Skeletal muscle cell (primary cell): Measurements from ENCODE around the gene DNAJC8.
A peak's percentile ranks its signal among the peaks of the same experiment; 100 is the strongest.

Experiments
- DNase-seq: peaks from one replicate; pipeline ENCODE4 v3.0.0-alpha.2; 2010; ENCODE audit warnings: low read depth
- H3K4me3 ChIP-seq: 2 replicates; pipeline ENCODE4 v1.5.1; 2011; ENCODE audit warnings: low read depth, mild to moderate bottlenecking, control low read depth, low read length, moderate library complexity

Gene DNAJC8

GRCh38 chr1:28256197-28256827 is 23.5 kb upstream of the DNAJC8 start:
- H3K4me3 ChIP-seq, result no peak overlapping the region

GRCh38 chr1:28249866-28250295 is 17.1 kb upstream of the DNAJC8 start:
- DNase-seq, result no peak
- no peak overlapping the region for H3K4me3 ChIP-seq

More at GRCh38 chr1:28256197-28256827, 23.5 kb upstream of the DNAJC8 start:
- DNase-seq, result no peak

- DNase-seq, result no peak
- H3K4me3 ChIP-seq, result peak overlapping the region; percentile 10
Measured at GRCh38 chr1:28249013-28249865, 16.4 kb upstream of the DNAJC8 start.

DNA sequence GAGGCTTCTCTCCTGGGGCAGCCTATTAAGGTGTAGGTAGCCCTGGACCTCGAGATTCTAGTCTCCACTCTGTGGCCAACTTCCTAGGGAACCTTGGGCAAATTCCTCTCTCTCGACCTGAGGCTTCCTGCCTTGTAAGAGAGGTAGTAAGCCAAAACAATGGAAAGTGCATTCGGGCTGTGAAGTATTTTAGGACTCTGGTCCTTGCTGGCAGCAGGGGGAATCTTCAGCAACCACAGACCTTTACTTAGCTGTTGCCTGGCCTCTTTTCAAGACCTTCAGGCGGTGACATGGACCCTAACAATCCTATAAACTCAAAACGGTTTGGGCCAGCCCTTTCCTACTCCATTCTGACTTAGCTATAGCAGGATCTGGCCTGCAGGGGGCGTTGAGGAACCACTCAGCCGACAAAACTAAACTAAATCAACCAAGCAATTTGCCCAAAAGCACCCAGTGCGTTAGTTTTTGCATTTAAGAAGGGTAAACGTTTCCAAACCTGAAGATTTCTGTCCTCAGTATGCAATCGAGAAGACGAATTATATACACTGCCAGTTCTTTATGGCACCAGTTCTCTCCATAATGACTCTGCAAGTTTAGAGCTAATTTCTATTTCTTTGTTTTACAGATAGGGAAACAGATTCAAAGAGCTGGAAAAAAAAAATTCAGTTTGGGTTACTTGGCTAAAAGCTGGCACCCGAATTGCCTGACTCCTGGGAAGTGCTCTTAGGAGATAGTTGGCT is 15.6 kb upstream of the DNAJC8 start:
- peak overlapping the region; percentile 10 for H3K4me3 ChIP-seq
- DNase-seq, result peak; percentile 51

- DNase-seq, result no peak
- peak overlapping the region; percentile 25 for H3K4me3 ChIP-seq
Measured at GRCh38 chr1:28247612-28248272, 14.9 kb upstream of the DNAJC8 start.

- H3K4me3 ChIP-seq, result peak overlapping the region; percentile 60
- DNase-seq, result no peak
Measured at GRCh38 chr1:28246427-28246832, 13.6 kb upstream of the DNAJC8 start.

GRCh38 chr1:28244549-28245251 is 11.9 kb upstream of the DNAJC8 start:
- no peak overlapping the region for H3K4me3 ChIP-seq

DNA sequence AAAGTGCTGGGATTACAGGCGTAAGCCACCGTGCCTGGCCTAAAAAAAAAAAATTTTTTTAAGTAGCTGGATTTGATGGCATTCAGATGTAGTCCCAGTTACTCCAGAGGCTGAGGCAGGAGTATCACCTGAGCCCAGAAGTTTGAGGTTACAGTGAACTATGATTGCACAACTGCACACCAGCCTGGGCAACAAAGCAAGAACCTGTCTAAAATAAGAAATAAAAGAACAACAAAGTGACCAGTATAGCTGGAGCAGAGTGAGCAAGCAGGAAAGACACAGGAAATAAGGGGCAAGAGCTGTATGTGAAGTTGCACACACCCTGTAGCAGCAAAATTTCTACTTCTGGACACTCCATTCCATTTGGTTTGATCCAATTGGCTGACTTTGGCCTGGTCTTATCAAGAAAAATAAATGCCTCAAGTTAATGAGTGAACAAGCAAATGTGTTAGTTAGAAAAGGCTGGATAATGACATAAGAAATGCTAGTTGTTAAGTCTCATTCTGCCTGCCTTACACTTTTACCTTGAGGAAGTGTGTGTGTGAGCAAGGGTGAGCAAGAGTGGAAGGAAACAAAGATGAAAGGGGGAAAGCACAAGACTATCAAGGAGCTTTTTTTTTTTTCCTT is 11.0 kb upstream of the DNAJC8 start:
- no peak for DNase-seq
- H3K4me3 ChIP-seq, result no peak overlapping the region

More at GRCh38 chr1:28244549-28245251, 11.9 kb upstream of the DNAJC8 start:
- DNase-seq, result no peak

GRCh38 chr1:28241638-28242241 is 8.9 kb upstream of the DNAJC8 start:
- H3K4me3 ChIP-seq, result no peak overlapping the region
- no peak for DNase-seq

GRCh38 chr1:28240024-28240423 is 7.2 kb upstream of the DNAJC8 start:
- H3K4me3 ChIP-seq, result no peak overlapping the region
- DNase-seq, result no peak

DNA sequence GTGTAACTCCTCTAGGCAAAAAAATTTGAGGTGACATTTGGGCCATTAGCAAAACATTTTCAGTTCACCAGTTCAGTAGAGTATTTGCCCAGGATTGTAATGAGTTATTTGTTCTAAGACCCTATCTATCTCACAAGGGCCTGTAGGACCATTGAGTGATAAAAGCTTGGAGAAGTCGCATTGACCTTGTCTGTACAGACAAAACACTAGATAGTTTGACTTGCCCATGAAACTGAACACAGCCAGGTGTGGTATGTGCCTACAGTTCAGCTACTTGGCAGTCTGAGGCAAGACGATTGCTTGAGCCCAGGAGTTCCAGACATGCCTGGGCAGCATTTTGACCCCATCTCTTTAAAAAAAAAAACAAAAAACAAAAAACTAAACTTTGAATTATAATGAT is 6.2 kb upstream of the DNAJC8 start:
- no peak for DNase-seq
- no peak overlapping the region for H3K4me3 ChIP-seq

DNA sequence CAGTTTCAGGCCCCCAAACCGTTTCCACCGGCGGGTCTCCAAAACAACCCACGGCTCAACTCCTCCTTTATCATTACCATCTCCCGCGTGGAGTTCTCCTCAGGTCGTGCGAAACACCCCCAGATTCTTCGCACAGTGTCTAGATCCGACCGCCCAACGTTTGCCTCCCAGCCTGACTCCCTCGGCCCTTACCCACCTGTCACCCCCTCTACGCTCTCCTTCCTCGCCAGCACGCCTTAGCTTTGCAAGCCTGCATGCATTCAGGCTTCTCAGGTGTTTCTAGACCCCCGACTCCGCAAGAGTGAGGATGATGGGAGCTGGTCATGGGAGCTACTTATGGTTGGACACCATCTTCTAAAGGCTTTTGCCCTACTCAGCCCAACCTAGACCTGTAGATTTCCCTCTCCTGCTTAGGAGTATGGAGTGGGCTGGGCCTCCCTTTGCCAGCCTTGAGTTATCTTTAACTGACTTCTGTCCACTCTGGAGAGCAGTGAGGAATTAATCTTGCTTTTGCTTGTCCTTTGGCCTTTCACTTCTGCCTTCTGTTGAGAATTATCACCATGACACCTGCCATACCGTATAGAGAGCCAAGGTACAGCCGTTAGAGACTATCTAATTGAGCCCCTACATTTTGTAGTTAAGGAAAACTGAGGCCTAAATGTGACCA is 4.0 kb upstream of the DNAJC8 start:
- H3K4me3 ChIP-seq, result peak overlapping the region; percentile 95
- DNase-seq, result no peak

GRCh38 chr1:28235755-28236655 is 3.2 kb upstream of the DNAJC8 start, which contains the start of gene ATP5IF1:
Gene ATP5IF1 (plus strand): TSS chr1:28236124. CDS start chr1:28236184, 60 bp downstream.
- peak; percentile 91 for DNase-seq
- peak within 1 kb of the TSS; percentile 95 for H3K4me3 ChIP-seq

- DNase-seq, result no peak
- no peak overlapping the region for H3K4me3 ChIP-seq
Measured at GRCh38 chr1:28233264-28233606, 406 bp upstream of the DNAJC8 start.

DNA sequence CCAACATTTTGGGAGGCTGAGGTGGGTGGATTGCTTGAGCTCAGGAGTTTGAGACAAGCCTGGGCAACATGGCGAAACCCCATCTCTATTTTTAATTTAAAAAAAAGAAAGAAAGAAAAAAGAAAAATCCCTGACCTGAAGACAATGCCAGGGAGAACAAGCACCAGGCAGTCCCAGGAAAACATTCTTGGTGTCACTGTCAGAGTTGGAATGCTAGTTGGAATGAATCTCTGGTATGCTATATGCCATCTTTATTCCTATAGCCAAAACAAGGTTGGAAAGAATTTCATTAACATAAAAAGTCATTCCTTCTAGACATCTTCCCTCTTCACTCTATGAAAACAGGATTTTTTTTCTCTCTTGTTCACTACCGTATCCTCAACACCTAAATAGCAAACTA is 2.8 kb downstream of the DNAJC8 start:
- H3K4me3 ChIP-seq, result no peak overlapping the region
- no peak for DNase-seq

DNA sequence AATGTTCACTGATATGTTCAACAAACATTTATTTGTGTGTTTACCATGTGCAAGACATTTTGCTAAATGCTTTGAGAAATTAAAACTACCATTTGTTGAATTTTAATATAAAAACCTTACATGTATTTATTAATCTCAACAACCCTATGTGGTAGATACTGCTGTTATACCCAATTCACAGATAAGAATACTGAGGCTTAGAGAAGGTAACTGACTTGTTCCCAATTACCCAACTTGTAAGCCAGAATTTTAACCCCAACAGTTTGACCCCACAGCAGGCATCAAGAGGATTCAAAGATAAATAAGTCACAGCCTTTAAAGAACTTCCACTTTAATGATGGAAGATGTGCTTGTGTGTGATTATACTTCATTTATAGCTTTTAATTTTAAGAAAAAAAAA is 3.7 kb downstream of the DNAJC8 start:
- H3K4me3 ChIP-seq, result no peak overlapping the region

DNA sequence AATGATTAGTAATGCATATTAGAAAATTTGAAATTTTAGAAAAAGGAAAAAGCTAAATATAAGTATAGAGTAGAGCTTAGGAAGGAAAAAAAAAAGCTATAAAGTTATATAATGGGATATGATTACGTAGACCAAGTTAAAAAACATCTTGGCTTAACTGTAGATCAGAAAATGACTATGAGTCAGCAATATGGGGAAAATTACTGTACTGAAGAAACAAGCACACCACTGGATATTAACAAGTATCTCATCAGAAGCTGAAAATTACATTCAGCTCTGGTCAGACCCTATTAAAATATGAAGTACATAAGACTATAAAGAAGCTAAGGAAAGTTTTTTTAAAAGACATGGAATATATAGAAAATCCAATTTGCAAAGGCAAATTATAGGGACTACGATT is 19.5 kb downstream of the DNAJC8 start:
- no peak overlapping the region for H3K4me3 ChIP-seq
- no peak for DNase-seq

More for the DNA sequence above, 3.7 kb downstream of the DNAJC8 start:
- no peak for DNase-seq
